Chondrocyte (in vitro differentiated cells): Measurements from ENCODE around the gene TTYH3. TPM values are rescaled to one million over a fixed set of nuclear protein-coding genes. Genes with fewer than 3 reads are reported as not detected.

Experiments used
- DNase-seq: peaks from one replicate; pipeline ENCODE4 v3.0.0; 2021; ENCODE audit warnings: mixed read lengths, low spot score
- H3K27ac Mint-ChIP-seq: one replicate; pipeline ENCODE4 v1.8.0; 2021; ENCODE audit warnings: mild to moderate bottlenecking, moderate library complexity, mixed read lengths; ENCODE audit not compliant: unreplicated experiment
- H3K27me3 Mint-ChIP-seq: 2 replicates; pipeline ENCODE4 v1.8.0; 2021; ENCODE audit warnings: low read depth, mixed read lengths
- H3K36me3 Mint-ChIP-seq: 2 replicates; pipeline ENCODE4 v1.8.0; 2021; ENCODE audit warnings: low read depth, mixed read lengths
- H3K4me1 Mint-ChIP-seq: 2 replicates; pipeline ENCODE4 v1.8.0; 2021; ENCODE audit warnings: low read depth, mild to moderate bottlenecking, mixed read lengths
- H3K4me3 Mint-ChIP-seq: one replicate; pipeline ENCODE4 v1.8.0; 2021; ENCODE audit warnings: mild to moderate bottlenecking, moderate library complexity, mixed read lengths; ENCODE audit not compliant: unreplicated experiment
- H3K9me3 Mint-ChIP-seq: 2 replicates; pipeline ENCODE4 v1.8.0; 2021; ENCODE audit warnings: low read depth, mixed read lengths
- CTCF ChIP-seq: fragments of 200-600 bp; sonication (generic); IDR thresholded peaks from 2 replicates; pipeline ENCODE4 v1.5.0; 2021; ENCODE audit warnings: antibody characterized with exemption, mild to moderate bottlenecking, moderate library complexity
- total RNA-seq: library from RNA; stranded (reverse); gene quantifications from 3 replicates; pipeline ENCODE4 v1.2.1, GENCODE V29; 2021

Gene TTYH3
- total RNA-seq, 1 donor from 2014 or later, result 196 TPM

- DNase-seq, result no peak
- TF ChIP-seq CTCF, result no peak
- H3K9me3 Mint-ChIP-seq, result no peaks in the 10 kb centered on the region
- H3K27me3 Mint-ChIP-seq, result no peaks in the 10 kb centered on the region
- no peak overlapping the region for H3K4me3 Mint-ChIP-seq
- H3K36me3 Mint-ChIP-seq, result no peaks in the 10 kb centered on the region
- peaks cover 29% of the 10 kb centered on the region for H3K4me1 Mint-ChIP-seq
- H3K27ac Mint-ChIP-seq, result no peak overlapping the region
Observed at GRCh38 chr7:2611401-2611800, 20.4 kb upstream of the TTYH3 start.

DNA sequence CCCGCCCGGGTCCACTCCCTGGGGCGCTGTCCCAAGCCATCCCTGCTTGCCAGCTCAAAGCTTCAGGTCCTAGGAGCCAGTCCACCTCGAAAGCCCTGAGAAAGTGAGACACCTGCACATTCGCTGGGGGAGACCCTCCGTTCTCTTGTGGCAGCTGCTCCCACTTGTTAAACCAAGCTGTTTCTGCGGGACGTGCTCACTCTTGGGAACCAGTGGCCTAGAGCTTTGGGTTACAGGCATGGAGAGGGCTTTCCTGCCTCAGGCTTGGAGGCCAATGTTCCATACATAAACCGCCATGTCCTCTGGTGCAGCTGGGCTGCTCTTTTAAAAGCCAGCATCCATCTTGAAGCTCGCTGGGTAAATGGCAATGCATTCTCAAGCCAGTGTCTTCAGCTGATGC is 19.9 kb upstream of the TTYH3 start:
- Mint-ChIP-seq H3K27me3 (no peaks in the 10 kb centered on the region), H3K9me3 (no peaks in the 10 kb centered on the region), H3K27ac (no peak overlapping the region), H3K4me3 (no peak overlapping the region), H3K36me3 (no peaks in the 10 kb centered on the region), H3K4me1 (peaks cover 34% of the 10 kb centered on the region)
- no peak for DNase-seq
- no peak for TF ChIP-seq CTCF

DNA sequence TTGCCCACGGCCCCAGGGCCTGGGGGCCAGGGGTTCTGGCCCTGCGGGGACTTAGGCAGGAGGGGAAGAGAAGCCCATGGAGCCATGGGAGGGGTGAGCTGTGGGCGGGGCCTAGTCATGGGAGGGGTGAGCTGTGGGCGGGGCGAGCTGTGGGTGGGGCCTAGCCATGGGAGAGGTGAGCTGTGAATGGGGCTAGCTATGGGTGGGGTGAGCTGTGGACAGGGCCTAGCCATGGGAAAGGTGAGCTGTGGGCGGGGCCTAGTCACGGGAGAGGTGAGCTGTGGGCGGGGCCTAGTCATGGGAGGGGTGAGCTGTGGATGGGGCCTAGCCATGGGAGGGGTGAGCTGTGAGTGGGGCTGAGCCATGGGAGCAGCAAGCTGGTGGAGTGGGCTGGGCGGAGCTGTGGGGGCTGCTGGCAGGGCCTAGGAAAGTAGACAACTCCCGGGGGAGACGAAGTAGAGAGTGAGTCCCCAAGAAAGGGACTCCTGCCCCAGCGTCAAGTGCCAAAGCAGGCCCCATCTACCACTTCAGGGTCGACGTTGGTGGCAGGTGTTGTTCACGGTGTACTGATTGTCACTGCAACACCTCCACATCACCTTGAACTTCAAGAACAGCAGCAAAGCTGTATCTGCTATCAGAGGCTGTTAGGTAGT is 19.2 kb upstream of the TTYH3 start:
- no peak for DNase-seq
- Mint-ChIP-seq H3K27ac (no peak overlapping the region), H3K9me3 (no peaks in the 10 kb centered on the region), H3K27me3 (no peaks in the 10 kb centered on the region), H3K36me3 (no peaks in the 10 kb centered on the region), H3K4me1 (peaks cover 35% of the 10 kb centered on the region), H3K4me3 (no peak overlapping the region)
- no peak for TF ChIP-seq CTCF

- Mint-ChIP-seq H3K36me3 (no peaks in the 10 kb centered on the region), H3K9me3 (no peaks in the 10 kb centered on the region), H3K4me1 (peaks cover 40% of the 10 kb centered on the region), H3K4me3 (no peak overlapping the region), H3K27ac (peak overlapping the region; percentile 84), H3K27me3 (no peaks in the 10 kb centered on the region)
- TF ChIP-seq CTCF, result no peak
- no peak for DNase-seq
Observed at GRCh38 chr7:2613098-2613930, 18.5 kb upstream of the TTYH3 start.

DNA sequence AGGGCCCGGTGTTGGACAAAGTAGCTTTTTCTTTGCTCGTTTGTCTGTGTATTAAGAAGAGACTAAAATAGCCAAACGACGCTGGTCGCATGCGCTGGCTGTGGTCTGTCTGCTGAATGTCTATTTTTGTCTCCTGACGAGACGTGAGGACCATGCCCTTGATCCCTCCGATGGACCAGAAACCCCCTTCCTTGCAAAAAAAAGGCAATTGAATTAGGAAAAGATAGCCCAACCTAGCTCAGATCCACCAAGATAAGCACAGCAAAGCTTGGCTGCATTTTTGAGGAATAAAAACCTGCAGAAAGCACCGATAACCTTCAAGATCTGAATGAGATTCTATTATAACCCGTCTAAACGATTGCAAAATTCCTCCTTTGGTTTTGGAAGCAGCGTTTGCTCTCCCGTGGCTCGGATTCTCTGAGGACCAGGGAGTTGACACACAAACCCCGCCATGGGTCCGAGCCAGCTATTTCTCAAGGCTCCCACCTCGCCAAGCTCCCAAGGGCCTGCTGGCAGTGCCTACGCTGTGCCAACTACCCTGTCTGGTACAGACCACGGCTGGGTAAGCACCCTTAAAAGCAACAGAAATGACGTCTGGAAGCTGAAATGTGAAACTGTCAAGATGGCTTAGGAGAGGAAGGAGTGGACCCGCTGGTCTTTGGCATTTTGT is 17.7 kb upstream of the TTYH3 start:
- Mint-ChIP-seq H3K27ac (peak overlapping the region; percentile 84), H3K36me3 (no peaks in the 10 kb centered on the region), H3K4me1 (peaks cover 47% of the 10 kb centered on the region), H3K27me3 (no peaks in the 10 kb centered on the region), H3K4me3 (peak overlapping the region; percentile 10), H3K9me3 (no peaks in the 10 kb centered on the region)
- no peak for TF ChIP-seq CTCF
- no peak for DNase-seq
